HG02973 (cell line): ENCODE data around the gene KRT84.

ENCODE experiments used
- ATAC-seq: cut with Tn5 transposase; IDR thresholded peaks from one replicate; pipeline ENCODE4 v1.9.1; 2021; ENCODE audit warnings: moderate library complexity; ENCODE audit not compliant: unreplicated experiment

Gene KRT84, protein sequence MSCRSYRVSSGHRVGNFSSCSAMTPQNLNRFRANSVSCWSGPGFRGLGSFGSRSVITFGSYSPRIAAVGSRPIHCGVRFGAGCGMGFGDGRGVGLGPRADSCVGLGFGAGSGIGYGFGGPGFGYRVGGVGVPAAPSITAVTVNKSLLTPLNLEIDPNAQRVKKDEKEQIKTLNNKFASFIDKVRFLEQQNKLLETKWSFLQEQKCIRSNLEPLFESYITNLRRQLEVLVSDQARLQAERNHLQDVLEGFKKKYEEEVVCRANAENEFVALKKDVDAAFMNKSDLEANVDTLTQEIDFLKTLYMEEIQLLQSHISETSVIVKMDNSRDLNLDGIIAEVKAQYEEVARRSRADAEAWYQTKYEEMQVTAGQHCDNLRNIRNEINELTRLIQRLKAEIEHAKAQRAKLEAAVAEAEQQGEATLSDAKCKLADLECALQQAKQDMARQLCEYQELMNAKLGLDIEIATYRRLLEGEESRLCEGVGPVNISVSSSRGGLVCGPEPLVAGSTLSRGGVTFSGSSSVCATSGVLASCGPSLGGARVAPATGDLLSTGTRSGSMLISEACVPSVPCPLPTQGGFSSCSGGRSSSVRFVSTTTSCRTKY

DNA sequence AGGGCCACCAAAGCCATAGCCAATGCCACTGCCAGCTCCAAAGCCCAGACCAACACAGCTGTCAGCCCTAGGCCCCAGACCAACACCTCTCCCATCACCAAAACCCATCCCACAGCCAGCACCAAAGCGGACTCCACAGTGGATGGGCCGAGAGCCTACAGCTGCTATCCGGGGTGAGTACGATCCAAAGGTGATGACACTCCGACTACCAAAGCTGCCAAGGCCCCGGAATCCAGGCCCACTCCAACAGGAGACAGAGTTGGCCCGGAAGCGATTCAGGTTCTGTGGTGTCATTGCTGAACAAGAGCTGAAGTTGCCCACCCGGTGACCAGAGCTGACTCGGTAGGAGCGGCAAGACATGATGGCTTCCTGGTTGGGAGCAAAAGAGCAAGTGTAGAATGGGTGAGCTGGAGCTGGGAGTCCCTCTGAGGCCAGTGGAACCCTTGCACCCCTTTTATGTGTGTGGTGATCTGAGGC lies at the start of gene KRT84:
Gene KRT84, minus strand, starts transcription at position 427 of the 477 bp plus-strand sequence. Its CDS starts 67 bp downstream, at position 360.
- ATAC-seq: no peak

- ATAC-seq: no peak
Measured at GRCh38 chr12:52434760-52435530, 49.5 kb upstream of the KRT84 start.

DNA sequence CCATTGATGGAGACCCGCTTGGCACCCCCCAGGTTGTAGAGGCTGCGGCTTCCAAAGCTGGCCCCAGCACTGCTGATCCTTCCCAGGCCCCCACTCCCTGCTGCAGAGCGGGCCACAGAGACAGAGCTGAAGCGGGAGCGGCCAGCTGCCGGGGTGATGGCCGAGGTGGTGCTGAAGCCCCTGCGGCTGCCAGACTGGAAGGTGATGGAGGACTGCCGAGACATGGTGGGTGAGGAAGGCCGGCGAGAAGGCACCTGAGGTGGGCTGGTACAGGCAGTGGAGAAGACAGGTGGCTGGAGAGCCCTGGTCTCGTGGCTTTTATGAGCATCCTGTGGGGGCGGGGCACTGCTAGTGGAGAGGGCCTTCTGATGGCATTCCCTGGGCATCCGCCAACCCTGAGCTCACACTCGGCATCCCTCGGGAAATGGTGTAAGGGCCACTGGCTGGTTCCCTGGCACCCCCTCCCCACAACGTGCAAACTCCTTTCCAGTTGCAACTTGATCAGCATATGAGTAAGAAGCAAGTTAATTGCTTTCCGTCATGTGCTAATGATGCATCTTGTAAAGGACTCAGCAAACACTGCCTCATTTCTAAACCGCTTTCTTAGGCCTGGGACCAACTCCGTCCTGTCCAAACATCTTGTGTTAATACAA lies 48.8 kb upstream of the KRT84 start, which contains the start of gene KRT75:
Gene KRT75, minus strand, starts transcription at position 291 of the 653 bp plus-strand sequence. Its CDS starts 67 bp downstream, at position 224.
- no peak for ATAC-seq

DNA sequence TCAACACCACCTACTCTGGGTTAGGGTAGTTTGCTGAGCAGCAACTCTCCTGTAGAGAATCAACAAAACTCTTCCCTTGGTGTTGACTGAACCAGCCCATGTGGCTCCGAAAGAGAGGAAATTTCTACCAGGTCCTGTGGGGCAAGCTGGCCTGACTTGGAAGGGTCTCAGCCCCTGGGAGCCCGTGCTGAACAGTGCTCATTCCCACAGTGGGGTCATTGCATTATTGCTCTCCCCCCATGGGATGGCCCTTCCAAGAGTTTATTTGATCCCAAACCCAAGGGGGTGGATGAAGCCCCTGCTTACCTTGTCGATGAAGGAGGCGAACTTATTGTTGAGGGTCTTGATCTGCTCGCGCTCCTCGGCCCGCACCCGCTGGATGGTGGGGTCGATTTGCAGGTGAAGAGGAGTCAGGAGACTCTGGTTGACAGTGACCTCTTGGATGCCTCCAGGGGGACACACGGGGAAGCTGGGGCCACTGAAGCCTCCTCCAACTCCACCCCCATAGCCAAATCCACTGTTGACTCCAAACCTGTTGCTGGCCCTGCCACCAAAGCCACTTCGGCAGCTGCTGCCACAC lies 48.1 kb upstream of the KRT84 start:
- ATAC-seq: no peak

GRCh38 chr12:52432559-52433207 lies 47.2 kb upstream of the KRT84 start:
- no peak for ATAC-seq

DNA sequence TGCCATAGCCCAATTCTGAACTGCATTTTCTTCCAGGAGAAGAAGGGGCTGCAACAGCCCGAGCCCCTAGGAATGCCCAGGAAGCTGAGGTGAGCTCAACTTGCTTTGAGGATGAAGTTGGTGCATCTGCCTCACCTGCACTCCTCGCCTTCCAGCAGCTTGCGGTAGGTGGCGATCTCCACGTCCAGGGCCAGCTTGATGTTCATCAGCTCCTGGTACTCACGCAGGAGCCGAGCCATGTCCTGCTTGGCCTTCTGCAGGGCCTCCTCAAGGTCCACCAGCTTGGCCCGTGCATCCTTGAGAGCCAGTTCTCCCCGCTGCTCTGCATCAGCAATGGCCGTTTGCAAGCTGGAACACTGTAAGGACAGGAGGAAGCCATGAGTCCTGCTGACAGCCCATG lies 42.7 kb upstream of the KRT84 start:
- ATAC-seq: no peak

DNA sequence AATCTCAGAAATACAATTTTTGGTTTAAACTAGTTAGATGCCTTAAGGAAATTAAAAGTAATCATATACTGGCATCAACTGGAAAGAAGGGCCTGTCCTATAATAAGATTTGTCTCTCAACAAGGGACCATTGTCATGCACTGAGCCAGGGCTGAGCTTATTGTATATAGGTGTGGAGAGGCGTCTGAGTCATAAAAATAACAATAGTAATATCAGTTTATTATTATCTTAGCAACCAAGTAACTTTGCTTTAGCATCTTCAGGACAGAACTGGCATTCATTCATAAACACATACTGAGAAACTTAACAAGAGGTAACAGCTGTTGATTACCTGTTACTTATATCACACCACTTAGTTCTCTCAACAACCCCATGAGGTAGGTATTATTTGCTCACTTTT lies 41.6 kb upstream of the KRT84 start:
- no peak for ATAC-seq

DNA sequence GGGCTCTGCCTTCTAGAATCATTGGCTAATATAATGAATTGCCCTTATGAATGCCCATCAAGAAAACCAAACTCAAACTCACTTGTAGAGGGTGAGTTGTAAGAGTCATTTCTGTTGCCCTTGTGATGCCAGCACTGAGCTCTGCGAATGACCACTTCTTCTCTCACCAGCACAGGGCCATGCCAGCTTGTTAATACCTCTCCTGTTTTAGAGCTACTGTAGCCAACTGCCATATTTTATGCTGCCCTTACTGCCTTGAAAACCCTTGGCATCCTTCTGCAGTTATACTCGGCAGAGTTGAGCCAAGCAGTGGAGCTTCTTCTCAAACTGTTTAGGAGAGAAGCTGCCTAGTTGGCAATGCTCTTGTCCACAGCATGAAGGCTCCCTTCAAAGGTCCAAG lies 40.6 kb upstream of the KRT84 start:
- ATAC-seq: no peak

- no peak for ATAC-seq
Measured at GRCh38 chr12:52425466-52425865, 40.0 kb upstream of the KRT84 start.

GRCh38 chr12:52423661-52424500 lies 38.4 kb upstream of the KRT84 start:
- ATAC-seq: no peak

DNA sequence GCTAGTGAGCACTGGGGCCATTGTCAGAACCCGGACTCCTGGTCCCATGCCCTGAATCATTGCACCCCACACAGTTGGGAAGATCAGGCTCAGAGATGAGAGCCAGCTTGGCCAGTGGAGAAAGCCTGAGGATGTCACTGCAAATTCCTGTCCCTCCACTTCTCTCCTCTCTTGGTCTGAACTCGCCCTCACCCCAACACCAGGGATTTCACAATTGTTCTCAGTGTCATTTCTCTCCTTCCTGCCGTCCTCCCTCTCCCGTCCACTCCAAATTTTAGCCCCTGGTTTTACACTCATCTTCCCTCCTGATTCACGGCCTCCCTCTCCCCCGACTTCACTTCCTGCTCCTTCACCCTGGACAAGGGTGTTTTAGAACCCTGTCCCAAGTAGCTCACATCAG lies 37.6 kb upstream of the KRT84 start:
- ATAC-seq: no peak

GRCh38 chr12:52419656-52420055 lies 34.2 kb upstream of the KRT84 start:
- ATAC-seq: no peak

- ATAC-seq: no peak
Measured at GRCh38 chr12:52418576-52419110, 33.2 kb upstream of the KRT84 start.

GRCh38 chr12:52417740-52418139 lies 32.3 kb upstream of the KRT84 start:
- ATAC-seq: no peak

- no peak for ATAC-seq
Measured at GRCh38 chr12:52416795-52417194, 31.3 kb upstream of the KRT84 start.

- ATAC-seq: no peak
Measured at GRCh38 chr12:52415870-52416750, 30.7 kb upstream of the KRT84 start.

GRCh38 chr12:52414936-52415335 lies 29.5 kb upstream of the KRT84 start:
- no peak for ATAC-seq

- ATAC-seq: no peak
Measured at GRCh38 chr12:52413782-52414345, 28.4 kb upstream of the KRT84 start.
